GM15510 (cell line): ENCODE data around the gene PVALEF.

Experiments used
- POLR2A ChIP-seq: IDR thresholded peaks from 3 replicates; pipeline ENCODE4 v1.6.1; 2011; ENCODE audit warnings: borderline replicate concordance; ENCODE audit not compliant: insufficient read length; ENCODE audit errors: extremely low read depth

Gene PVALEF

DNA sequence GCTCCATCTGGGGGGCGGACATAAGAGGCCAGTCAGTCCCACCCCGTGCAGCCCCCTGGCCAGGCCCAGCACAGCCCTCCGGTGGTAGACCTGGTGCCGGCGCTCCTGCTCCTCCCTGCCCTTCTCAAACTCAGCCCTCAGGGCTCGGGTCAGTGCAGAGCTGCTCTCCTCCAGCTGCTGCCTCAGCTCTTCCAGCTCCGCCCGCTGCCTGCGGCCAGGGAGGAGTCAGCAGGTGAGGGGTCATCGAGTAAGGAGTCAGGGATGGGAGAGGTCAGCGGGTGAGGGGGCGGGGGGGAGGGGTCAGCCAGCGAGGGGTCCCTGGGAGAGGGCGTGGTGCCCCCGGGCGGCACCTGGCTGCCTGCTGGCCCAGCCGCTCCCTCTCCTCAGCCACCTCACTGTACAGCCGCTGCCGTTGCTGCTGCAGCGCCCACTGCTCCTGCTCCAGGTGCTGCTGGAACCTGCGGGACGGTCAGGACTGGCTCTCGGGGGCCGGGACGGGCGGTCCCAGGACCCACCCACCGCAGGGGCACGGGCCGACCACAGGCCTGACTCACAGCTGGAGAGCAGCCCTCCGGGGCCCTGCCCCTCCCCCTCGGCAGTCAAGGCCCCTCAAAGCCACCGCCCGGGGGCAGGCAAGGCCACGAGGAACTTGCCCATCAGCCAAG, 27.2 kb downstream of the PVALEF start:
- TF ChIP-seq POLR2A = no peak

DNA sequence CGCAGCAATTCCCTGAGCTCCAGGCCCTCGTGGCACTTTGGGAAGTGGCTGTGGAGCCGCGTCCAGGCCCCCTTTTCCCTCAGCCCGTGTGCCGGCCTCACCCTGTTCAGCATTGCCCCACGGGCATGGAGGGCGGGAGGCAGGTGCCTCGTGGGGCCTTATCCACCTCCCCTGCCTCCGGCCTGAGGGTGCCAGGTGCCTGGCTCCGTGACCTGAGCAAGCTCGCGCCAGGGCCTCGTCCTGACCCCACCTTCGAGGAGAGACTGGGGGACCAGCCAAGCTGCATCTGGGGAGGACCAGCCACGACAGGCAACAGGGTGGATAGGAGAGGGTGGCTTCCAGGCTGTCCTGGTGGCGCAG, 27.7 kb downstream of the PVALEF start:
- TF ChIP-seq POLR2A = no peak

GRCh38 chr17:81193470-81194224, 28.3 kb downstream of the PVALEF start:
- no peak for TF ChIP-seq POLR2A

DNA sequence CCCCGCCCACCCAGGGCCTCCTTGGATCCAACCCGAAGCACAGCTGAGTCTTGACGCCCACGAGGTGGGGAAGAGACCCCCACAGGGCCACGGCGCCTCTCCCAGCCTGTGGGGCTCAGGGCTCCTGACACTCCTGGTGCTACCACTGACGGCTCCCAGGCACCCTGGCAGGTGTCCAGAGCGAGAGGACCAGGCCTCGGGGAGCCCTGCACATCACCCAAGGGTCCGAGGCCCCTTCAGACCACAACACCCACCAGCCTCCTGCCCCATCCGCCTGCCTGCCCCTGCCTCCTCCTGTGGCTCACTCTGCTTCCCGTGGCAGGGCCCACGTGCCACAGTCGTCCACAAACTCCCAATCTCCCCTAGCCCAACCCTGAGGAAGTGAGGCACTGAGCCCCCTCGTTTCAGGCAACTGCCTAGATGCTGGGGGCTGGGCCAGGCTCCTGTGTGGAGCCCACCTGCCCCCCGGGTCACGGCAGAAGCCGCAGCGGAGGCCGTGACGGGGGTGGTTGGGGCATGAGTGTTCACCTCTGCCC, 29.0 kb downstream of the PVALEF start:
- no peak for TF ChIP-seq POLR2A

- no peak for TF ChIP-seq POLR2A
Observed at GRCh38 chr17:81194941-81195901, 29.9 kb downstream of the PVALEF start.

DNA sequence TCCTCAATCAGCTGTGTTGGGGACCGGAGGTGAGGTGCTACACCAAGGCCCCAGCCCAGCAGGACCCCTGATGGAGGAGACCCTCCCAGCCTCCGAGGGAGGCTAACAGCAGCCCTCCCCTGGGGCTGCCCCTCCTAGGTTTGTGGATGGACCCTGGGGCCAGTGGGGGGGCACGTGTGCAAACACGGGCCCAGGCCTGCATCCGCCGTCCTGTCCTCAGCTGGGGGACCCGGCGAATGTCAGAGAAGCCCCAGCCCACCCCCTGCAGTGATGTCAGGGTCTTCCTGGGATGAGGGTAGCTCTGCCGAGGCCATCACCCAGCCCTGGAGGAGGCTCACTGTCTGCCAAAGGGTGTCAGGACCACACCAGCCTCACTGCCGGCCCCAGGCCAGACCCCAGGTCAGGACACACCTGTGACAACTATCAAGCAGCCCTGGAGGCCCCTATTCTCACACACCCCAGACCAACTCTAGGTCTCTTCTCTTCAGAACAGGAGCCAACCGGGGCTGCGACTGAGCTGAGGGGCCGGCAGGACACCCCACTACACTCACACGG, 30.7 kb downstream of the PVALEF start:
- TF ChIP-seq POLR2A = no peak

- TF ChIP-seq POLR2A = no peak
Observed at GRCh38 chr17:81196505-81197408, 31.4 kb downstream of the PVALEF start.

- TF ChIP-seq POLR2A = no peak
Observed at GRCh38 chr17:81197409-81197795, 32.1 kb downstream of the PVALEF start.

- no peak for TF ChIP-seq POLR2A
Observed at GRCh38 chr17:81197831-81198490, 32.7 kb downstream of the PVALEF start.

DNA sequence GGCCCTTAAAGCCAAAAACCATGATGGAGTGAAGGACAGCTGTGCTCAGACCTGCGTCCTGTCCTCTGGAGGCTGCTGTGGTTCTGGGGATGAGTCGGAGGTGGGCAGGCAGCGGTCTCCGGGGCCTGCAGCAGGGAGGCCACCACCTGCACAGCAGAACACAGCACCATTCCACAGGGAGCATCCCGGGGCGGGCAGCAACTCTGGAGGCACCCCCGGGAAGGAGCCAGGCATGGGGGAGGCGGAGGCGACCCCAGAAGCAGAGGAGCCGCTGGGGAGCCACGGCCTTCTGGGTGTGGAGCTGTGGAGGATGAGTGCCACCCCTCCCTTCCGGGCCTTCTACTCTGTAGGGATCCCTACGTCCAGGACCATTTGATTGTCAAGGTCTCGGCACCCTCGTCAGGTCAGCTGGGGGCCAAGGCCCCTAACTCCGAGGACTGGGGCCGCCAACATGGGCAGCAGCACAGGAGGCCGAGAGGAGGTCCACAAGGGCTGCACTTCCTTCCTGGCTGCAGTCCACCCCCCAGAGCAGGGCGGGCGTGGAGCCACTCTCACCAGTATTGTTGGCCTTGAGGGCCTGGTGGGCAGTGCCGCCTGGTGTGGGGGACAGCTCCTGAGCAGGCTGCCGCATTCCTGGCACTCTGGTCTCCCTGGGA, 33.6 kb downstream of the PVALEF start:
- no peak for TF ChIP-seq POLR2A

GRCh38 chr17:81199482-81199830, 34.1 kb downstream of the PVALEF start:
- TF ChIP-seq POLR2A = no peak

DNA sequence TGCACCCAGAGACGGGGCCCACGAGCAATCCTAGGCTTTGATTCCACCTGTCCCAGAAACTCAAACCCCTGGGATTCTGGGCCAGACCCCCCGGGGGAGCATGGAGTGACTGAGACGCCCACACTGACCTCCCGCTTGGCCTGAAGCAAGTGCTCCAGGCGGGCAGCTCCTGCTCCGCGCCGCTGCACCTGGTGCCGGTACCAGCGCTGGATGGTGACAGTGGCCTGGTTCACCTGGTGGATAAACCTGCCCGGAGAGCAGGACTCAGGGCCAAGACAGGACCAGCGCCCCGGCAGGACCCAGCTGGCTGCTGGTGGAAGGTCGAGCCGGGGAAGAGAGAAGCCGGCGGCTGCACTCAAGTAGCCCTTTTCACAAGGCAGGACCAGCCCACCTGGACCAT, 34.9 kb downstream of the PVALEF start:
- no peak for TF ChIP-seq POLR2A
